Epithelial cell of esophagus (primary cell): ENCODE results near the gene DCLK1.

Source experiments
- DNase-seq: peaks from one replicate; pipeline ENCODE4 v3.0.0; 2010; ENCODE audit warnings: low read depth
- H3K4me3 ChIP-seq: 2 replicates; pipeline ENCODE4 v1.5.1; 2011; ENCODE audit warnings: mild to moderate bottlenecking, low read length, control low read depth
- TF ChIP-seq, protein P1 (sequence below): IDR thresholded peaks from 2 replicates; pipeline ENCODE4 v1.5.1; 2011; ENCODE audit warnings: low read depth, mild to moderate bottlenecking, low read length, control low read depth, inconsistent platforms; ENCODE audit not compliant: insufficient read depth; ENCODE audit errors: missing control alignments

Gene DCLK1

DNA sequence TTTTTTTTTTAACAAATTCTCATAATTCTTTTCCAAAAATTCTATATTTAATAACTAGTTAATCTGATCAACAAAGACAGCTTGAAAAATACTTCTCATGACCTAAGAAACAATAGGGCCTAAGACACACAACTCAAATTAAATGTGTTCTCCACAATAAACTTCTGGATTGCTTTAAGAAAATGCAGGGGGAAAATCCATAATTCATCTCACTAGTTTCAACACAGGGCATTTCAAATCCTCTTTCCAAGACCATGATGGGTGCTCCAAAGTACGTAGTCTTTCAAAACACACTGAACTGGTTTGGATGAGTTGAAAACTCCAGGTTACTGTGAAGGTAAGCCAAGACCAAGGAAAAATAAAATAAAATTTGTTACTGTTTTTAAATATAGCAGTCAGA, 62.6 kb downstream of the DCLK1 start:
- TF ChIP-seq, protein P1, sequence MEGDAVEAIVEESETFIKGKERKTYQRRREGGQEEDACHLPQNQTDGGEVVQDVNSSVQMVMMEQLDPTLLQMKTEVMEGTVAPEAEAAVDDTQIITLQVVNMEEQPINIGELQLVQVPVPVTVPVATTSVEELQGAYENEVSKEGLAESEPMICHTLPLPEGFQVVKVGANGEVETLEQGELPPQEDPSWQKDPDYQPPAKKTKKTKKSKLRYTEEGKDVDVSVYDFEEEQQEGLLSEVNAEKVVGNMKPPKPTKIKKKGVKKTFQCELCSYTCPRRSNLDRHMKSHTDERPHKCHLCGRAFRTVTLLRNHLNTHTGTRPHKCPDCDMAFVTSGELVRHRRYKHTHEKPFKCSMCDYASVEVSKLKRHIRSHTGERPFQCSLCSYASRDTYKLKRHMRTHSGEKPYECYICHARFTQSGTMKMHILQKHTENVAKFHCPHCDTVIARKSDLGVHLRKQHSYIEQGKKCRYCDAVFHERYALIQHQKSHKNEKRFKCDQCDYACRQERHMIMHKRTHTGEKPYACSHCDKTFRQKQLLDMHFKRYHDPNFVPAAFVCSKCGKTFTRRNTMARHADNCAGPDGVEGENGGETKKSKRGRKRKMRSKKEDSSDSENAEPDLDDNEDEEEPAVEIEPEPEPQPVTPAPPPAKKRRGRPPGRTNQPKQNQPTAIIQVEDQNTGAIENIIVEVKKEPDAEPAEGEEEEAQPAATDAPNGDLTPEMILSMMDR, result no peak
- DNase-seq, result no peak
- no peak overlapping the region for H3K4me3 ChIP-seq

DNA sequence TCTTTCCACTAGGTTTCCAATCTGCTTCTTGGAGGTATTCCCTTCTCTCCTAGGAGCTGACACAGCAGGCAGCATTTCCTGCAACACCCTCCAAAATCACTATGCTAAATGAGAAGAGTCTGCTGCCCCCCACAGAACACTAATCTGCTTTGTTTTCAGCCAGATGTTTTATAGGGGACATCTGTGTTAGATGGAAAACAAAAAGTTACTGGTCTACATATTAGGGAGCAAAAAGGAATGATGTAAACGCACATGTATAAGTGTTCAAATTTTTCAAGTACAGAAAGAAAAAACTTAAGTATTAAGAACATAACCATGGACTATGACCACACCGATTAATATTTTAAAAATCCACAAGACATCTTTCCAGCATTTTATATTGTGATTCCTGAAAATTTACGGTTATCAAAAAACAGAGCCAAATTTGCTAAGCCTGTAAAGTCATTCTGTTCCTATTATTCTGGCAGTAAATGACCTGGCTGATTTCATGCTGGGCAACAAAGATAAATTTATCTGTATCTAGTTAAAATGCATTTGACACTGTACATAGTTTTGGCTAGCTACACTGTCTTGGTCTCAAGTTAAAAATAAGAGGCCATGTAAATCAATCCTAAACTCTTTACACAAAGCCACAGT, 63.3 kb downstream of the DCLK1 start:
- H3K4me3 ChIP-seq, result no peak overlapping the region
- DNase-seq, result no peak
- TF ChIP-seq, protein P1, result no peak

DNA sequence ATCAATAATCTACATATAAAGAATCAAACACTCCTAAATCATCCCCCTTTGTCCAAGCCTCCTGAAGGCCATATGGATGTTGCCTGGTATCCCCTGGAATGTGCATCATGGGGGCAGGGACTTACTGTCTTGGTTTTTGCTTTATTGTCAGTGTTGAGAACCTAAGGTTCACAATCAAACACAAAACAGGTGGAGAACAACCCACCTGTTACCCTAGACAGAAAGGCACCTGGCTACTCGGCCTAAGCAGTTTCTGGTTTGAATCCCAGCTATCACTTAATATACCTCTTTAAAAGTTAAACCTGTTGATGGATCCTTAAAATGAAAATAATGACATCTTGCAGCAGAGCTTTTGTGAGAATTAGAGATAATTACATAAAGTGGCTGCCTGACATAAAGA, 68.9 kb downstream of the DCLK1 start:
- DNase-seq, result no peak
- TF ChIP-seq, protein P1, result no peak
- no peak overlapping the region for H3K4me3 ChIP-seq

GRCh38 chr13:36061621-36062020, 69.6 kb downstream of the DCLK1 start:
- TF ChIP-seq, protein P1, result no peak
- no peak overlapping the region for H3K4me3 ChIP-seq
- no peak for DNase-seq

GRCh38 chr13:36061054-36061453, 70.1 kb downstream of the DCLK1 start:
- no peak overlapping the region for H3K4me3 ChIP-seq
- TF ChIP-seq, protein P1, result no peak

DNA sequence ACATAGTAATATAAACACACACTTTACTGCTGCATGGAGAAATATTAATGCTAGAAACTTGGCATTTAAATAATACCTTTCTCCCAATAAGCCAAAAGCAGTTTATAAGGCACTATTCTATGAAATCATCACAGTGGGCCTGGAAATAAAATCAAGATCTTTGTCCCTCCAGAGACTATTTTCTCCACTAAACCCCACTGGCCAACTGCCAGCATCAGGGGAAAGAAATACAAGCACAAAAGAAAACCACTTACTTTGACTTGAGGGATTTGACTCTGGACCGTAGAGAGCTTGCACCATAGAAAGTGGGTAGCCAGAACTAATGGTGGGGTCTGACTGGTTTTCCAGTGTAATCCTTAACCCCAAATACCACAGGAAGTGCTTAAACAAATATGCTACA, 71.9 kb downstream of the DCLK1 start:
- no peak for DNase-seq
- TF ChIP-seq, protein P1, result no peak
- H3K4me3 ChIP-seq, result no peak overlapping the region

More at GRCh38 chr13:36061054-36061453, 70.1 kb downstream of the DCLK1 start:
- DNase-seq, result no peak

DNA sequence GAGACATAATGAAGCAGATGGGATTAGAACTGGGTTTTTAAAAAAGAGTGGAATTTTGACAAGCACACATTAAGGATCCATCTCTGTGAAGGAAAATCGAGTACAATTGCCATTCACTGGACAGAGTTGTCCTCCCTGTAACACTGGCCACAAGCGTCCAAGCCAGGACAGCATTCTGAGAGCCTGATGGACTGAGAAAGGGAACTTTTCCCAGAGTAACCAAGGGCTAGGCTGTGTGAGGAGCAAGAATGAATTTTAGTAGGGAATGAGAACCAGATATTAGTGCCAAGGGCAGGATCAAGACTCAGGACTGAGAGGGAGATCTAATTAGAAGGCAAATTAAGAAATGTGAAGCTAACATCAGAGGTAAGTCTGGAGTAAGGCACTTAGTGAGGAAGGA, 73.1 kb downstream of the DCLK1 start:
- DNase-seq, result no peak
- TF ChIP-seq, protein P1, result no peak
- H3K4me3 ChIP-seq, result no peak overlapping the region
